Common myeloid progenitor, CD34-positive (primary cell): Measurements from ENCODE around the gene COL4A2.

Source experiments
- CTCF ChIA-PET: fragments of 350-600 bp; sonication (Branson Sonifier 250); formaldehyde crosslinking; loops from one replicate; lab custom pipeline; 2021; ENCODE audit warnings: antibody characterized with exemption; lab: Charles Lee
- POLR2A ChIA-PET: fragments of 350-600 bp; sonication (Branson Sonifier 250); formaldehyde crosslinking; loops from one replicate; lab custom pipeline; 2021; ENCODE audit warnings: antibody characterized with exemption; lab: Charles Lee
- DNase-seq, 3 donors: peaks; one replicate each; pipeline versions ENCODE4 v3.0.0 to v3.0.0-alpha.2; 2013
- H3K27ac ChIP-seq, 2 experiments: 1 replicate in 1 of 2; 2 replicates in 1 of 2; pipeline ENCODE4 v1.7.0; 2013; ENCODE audit warnings: inconsistent platforms in 2 of 2, low read length in 2 of 2, mild to moderate bottlenecking in 2 of 2, low read depth in 1 of 2, moderate library complexity in 1 of 2; ENCODE audit not compliant: severe bottlenecking in 2 of 2, insufficient read depth in 1 of 2, poor library complexity in 1 of 2
- H3K27me3 ChIP-seq, 5 experiments: replicated peaks in 2 of 5; 1 replicate in 3 of 5; 2 replicates in 2 of 5; pipeline versions ENCODE4 v1.6.1 to v1.7.0; 2013; ENCODE audit warnings: low read length in 4 of 5, mild to moderate bottlenecking in 2 of 5, moderate library complexity in 2 of 5, inconsistent platforms in 1 of 5; ENCODE audit not compliant: insufficient read depth in 5 of 5, control insufficient read depth in 4 of 5
- H3K36me3 ChIP-seq, 4 experiments: 1 replicate in 2 of 4; 2 replicates in 2 of 4; pipeline versions ENCODE4 v1.6.1 to v1.7.0; 2013; ENCODE audit warnings: low read length in 3 of 4, control low read depth in 1 of 4, mild to moderate bottlenecking in 1 of 4; ENCODE audit not compliant: control insufficient read depth in 4 of 4, insufficient read depth in 4 of 4
- H3K4me1 ChIP-seq, 4 experiments: 1 replicate in 3 of 4; 2 replicates in 1 of 4; pipeline versions ENCODE4 v1.6.1 to v1.7.1; 2013; ENCODE audit warnings: low read length in 3 of 4, mild to moderate bottlenecking in 3 of 4, control low read depth in 1 of 4, inconsistent platforms in 1 of 4, moderate library complexity in 1 of 4; ENCODE audit not compliant: control insufficient read depth in 4 of 4, insufficient read depth in 4 of 4; ENCODE audit errors: control extremely low read depth in 1 of 4
- H3K4me3 ChIP-seq, 7 experiments: 1 replicate in 4 of 7; 2 replicates in 3 of 7; pipeline versions ENCODE4 v1.5.1 to v1.7.0; 2013; ENCODE audit warnings: mild to moderate bottlenecking in 7 of 7, low read length in 6 of 7, moderate library complexity in 6 of 7, inconsistent platforms in 2 of 7, low read depth in 2 of 7, control low read depth in 1 of 7; ENCODE audit not compliant: insufficient read depth in 4 of 7, control insufficient read depth in 1 of 7; ENCODE audit errors: extremely low read depth in 1 of 7
- H3K9me3 ChIP-seq, 5 experiments: 1 replicate in 4 of 5; 2 replicates in 1 of 5; pipeline versions ENCODE4 v1.6.1 to v1.7.1; 2013; ENCODE audit warnings: low read length in 4 of 5, mild to moderate bottlenecking in 2 of 5, inconsistent platforms in 1 of 5, low read depth in 1 of 5, moderate library complexity in 1 of 5; ENCODE audit not compliant: control insufficient read depth in 4 of 5, insufficient read depth in 2 of 5; ENCODE audit errors: control extremely low read depth in 1 of 5
- WGBS: methylation state at CpG from one replicate; pipeline ENCODE4 v1.1.5; 2013; ENCODE audit not compliant: insufficient coverage; 5-methylcytosine and 5-hydroxymethylcytosine counted together

COL4A2 gene

GRCh38 chr13:110322126-110322827 lies 15.2 kb downstream of the COL4A2 start:
- no peaks in the 10 kb centered on the region for H3K9me3 ChIP-seq
- 95% methylated on average over 11 of the region's 16 CpGs for WGBS
- DNase-seq: no peak
- peaks cover 0 to 94% (median 20%) of the 10 kb centered on the region in 5 experiments for H3K27me3 ChIP-seq
- no peak overlapping the region for H3K4me3 ChIP-seq
- H3K36me3 ChIP-seq: no peaks in the 10 kb centered on the region
- H3K27ac ChIP-seq: no peak overlapping the region
- H3K4me1 ChIP-seq: no peaks in the 10 kb centered on the region
- ChIA-PET POLR2A (no interaction called here), CTCF (no interaction called here)

GRCh38 chr13:110322828-110323171 lies 15.7 kb downstream of the COL4A2 start:
- H3K27me3 ChIP-seq: peaks cover 0 to 93% (median 22%) of the 10 kb centered on the region in 5 experiments
- H3K4me3 ChIP-seq: no peak overlapping the region
- DNase-seq: no peak
- H3K27ac ChIP-seq: no peak overlapping the region
- no peaks in the 10 kb centered on the region for H3K9me3 ChIP-seq
- ChIA-PET CTCF (no interaction called here), POLR2A (no interaction called here)
- H3K4me1 ChIP-seq: no peaks in the 10 kb centered on the region
- H3K36me3 ChIP-seq: no peaks in the 10 kb centered on the region
- 85% methylated on average over 7 of the region's 7 CpGs for WGBS

- H3K36me3 ChIP-seq: no peaks in the 10 kb centered on the region
- H3K27me3 ChIP-seq: peaks cover 0 to 88% (median 19%) of the 10 kb centered on the region in 5 experiments
- POLR2A ChIA-PET: no interaction called here
- no peaks in the 10 kb centered on the region for H3K9me3 ChIP-seq
- no peaks in the 10 kb centered on the region for H3K4me1 ChIP-seq
- no peak overlapping the region for H3K4me3 ChIP-seq
- CTCF ChIA-PET: no interaction called here
- WGBS: 100% methylated on average over 7 of the region's 8 CpGs
- DNase-seq: no peak
- H3K27ac ChIP-seq: no peak overlapping the region
These were observed 16.2 kb downstream of the COL4A2 start for GRCh38 chr13:110323172-110323891.

GRCh38 chr13:110324026-110324749 lies 17.1 kb downstream of the COL4A2 start:
- 83% methylated on average over 8 of the region's 10 CpGs for WGBS
- POLR2A ChIA-PET: no interaction called here
- Histone ChIP-seq H3K4me1 (no peaks in the 10 kb centered on the region), H3K27ac (no peak overlapping the region), H3K27me3 (peaks cover 0 to 88% (median 19%) of the 10 kb centered on the region in 5 experiments), H3K36me3 (no peaks in the 10 kb centered on the region), H3K9me3 (no peaks in the 10 kb centered on the region), H3K4me3 (no peak overlapping the region)
- CTCF ChIA-PET: no interaction called here
- DNase-seq: no peak

DNA sequence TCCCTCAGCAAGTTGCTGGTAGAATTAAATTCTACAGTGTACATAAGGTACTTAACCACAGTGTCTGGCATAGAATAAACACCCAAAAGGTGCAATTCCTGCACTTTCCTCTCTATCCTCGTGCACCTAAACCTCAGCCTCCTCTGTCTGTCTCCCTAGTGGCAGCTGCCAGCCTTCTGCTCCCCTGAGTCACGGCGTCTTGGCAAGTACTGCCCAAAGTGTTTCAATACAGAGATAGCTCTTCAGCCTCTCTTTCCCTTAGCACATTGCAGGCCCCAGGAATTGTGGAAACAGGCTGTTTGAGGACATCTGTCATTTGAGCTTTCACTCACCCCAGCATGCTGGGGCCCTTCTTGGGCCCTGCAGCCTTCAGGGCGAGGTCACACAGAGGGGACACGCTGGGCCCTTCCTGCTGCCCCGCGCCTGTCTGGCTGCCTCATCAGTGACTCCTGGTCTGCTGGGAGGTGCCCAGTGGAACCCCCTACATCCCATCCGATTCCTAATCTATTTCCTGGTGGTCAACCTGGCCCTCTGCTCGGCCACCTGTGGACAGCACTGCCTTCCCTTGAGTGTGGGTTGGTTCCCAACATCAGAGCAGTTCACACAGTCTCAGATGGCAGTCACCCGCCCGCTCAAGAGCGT lies 19.3 kb downstream of the COL4A2 start:
- no peaks in the 10 kb centered on the region for H3K4me1 ChIP-seq
- CTCF ChIA-PET: no interaction called here
- H3K27ac ChIP-seq: no peak overlapping the region

GRCh38 chr13:110327051-110327721 lies 20.1 kb downstream of the COL4A2 start:
- H3K4me1 ChIP-seq: no peaks in the 10 kb centered on the region
- CTCF ChIA-PET: no interaction called here
- POLR2A ChIA-PET: interaction anchor here (0.7 kb wide), 1 partner anchor 948 kb away, joined by 3 read pairs; no protein-coding TSS in a partner anchor
- H3K36me3 ChIP-seq: no peaks in the 10 kb centered on the region
- 85% methylated on average over 4 of the region's 7 CpGs for WGBS
- no peak for DNase-seq
- H3K27me3 ChIP-seq: peaks cover 0 to 84% (median 12%) of the 10 kb centered on the region in 5 experiments
- no peak overlapping the region for H3K4me3 ChIP-seq
- peaks cover 0 to 2% (median 0%) of the 10 kb centered on the region in 5 experiments for H3K9me3 ChIP-seq
- H3K27ac ChIP-seq: no peak overlapping the region

More for the DNA sequence above, 19.3 kb downstream of the COL4A2 start:
- WGBS: 77% methylated on average over 8 of the region's 12 CpGs
- POLR2A ChIA-PET: no interaction called here
- Histone ChIP-seq H3K4me3 (no peak overlapping the region), H3K36me3 (no peaks in the 10 kb centered on the region), H3K27me3 (peaks cover 0 to 85% (median 12%) of the 10 kb centered on the region in 5 experiments), H3K9me3 (peaks cover 0 to 2% (median 0%) of the 10 kb centered on the region in 5 experiments)
- no peak for DNase-seq
